Measurements from ENCODE around the gene LCMT2.
"Not testable (repeated sequence)": the region's sequence is repeated elsewhere in the genome, so short reads cannot be mapped to it uniquely, and the experiment has no call there.

The LCMT2 gene

GRCh38 chr15:43292375-43293078, 37.8 kb downstream of the LCMT2 start:
- Histone ChIP-seq H3K36me3 (no peaks in the 10 kb centered on the region), H3K27ac (no peak overlapping the region), H3K9me3 (ENCODE audit: severe bottlenecking) (peaks cover 4% of the 10 kb centered on the region), H3K4me3 (ENCODE audit: low read depth, low read length) (no peak overlapping the region), H3K27me3 (ENCODE audit: insufficient read depth, low read depth, severe bottlenecking) (no peaks in the 10 kb centered on the region)
- TF ChIP-seq, protein P1, sequence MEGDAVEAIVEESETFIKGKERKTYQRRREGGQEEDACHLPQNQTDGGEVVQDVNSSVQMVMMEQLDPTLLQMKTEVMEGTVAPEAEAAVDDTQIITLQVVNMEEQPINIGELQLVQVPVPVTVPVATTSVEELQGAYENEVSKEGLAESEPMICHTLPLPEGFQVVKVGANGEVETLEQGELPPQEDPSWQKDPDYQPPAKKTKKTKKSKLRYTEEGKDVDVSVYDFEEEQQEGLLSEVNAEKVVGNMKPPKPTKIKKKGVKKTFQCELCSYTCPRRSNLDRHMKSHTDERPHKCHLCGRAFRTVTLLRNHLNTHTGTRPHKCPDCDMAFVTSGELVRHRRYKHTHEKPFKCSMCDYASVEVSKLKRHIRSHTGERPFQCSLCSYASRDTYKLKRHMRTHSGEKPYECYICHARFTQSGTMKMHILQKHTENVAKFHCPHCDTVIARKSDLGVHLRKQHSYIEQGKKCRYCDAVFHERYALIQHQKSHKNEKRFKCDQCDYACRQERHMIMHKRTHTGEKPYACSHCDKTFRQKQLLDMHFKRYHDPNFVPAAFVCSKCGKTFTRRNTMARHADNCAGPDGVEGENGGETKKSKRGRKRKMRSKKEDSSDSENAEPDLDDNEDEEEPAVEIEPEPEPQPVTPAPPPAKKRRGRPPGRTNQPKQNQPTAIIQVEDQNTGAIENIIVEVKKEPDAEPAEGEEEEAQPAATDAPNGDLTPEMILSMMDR (IDR thresholded peaks at IDR 0.05; ENCODE audit: low read depth, low read length): no peak
- no peak for DNase-seq

DNA sequence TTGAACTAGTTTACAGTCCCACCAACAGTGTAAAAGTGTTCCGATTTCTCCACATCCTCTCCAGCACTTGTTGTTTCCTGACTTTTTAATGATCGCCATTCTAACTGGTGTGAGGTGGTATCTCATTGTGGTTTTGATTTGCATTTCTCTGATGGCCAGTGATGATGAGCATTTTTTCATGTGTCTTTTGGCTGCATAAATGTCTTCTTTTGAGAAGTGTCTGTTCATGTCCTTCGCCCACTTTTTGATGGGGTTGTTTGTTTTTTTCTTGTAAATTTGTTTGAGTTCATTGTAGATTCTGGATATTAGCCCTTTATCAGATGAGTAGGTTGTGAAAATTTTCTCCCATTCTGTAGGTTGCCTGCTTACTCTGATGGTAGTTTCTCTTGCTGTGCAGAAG, 40.7 kb downstream of the LCMT2 start:
- not testable (repeated sequence) for DNase-seq; H3K9me3 ChIP-seq (ENCODE audit: severe bottlenecking); H3K27ac ChIP-seq; H3K27me3 ChIP-seq (ENCODE audit: insufficient read depth, low read depth, severe bottlenecking); H3K36me3 ChIP-seq; H3K4me3 ChIP-seq (ENCODE audit: low read depth, low read length)

- TF ChIP-seq, protein P1 (IDR thresholded peaks at IDR 0.05; ENCODE audit: low read depth, low read length): no peak
- Histone ChIP-seq H3K36me3 (no peaks in the 10 kb centered on the region), H3K27ac (no peak overlapping the region), H3K9me3 (ENCODE audit: severe bottlenecking) (peaks cover 4% of the 10 kb centered on the region), H3K4me3 (ENCODE audit: low read depth, low read length) (no peak overlapping the region), H3K27me3 (ENCODE audit: insufficient read depth, low read depth, severe bottlenecking) (no peaks in the 10 kb centered on the region)
- no peak for DNase-seq
Observed at GRCh38 chr15:43287254-43287653, 43.1 kb downstream of the LCMT2 start.

DNA sequence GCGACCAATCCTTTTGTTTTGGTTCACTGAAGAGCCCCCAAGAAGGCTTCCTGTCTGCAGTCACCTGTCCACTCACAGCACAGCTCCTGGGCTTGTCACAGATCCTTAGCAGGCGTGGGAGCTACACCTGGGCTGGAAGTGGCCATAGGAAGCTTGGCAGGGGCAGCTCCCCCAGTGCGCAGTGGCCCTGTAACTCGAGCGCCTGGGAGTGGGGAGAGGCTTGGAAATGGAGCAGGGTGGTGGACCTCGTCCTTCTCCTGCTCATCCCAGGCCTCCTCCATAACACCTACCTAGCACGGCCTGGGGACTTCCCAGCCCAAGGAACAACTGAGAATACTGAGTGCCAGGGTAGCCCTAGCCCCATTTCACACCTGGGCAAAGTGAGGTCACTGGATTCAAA, 44.3 kb downstream of the LCMT2 start:
- peaks cover 4% of the 10 kb centered on the region for H3K9me3 ChIP-seq (ENCODE audit: severe bottlenecking)
- TF ChIP-seq, protein P1 (IDR thresholded peaks at IDR 0.05; ENCODE audit: low read depth, low read length): no peak
- DNase-seq: no peak

DNA sequence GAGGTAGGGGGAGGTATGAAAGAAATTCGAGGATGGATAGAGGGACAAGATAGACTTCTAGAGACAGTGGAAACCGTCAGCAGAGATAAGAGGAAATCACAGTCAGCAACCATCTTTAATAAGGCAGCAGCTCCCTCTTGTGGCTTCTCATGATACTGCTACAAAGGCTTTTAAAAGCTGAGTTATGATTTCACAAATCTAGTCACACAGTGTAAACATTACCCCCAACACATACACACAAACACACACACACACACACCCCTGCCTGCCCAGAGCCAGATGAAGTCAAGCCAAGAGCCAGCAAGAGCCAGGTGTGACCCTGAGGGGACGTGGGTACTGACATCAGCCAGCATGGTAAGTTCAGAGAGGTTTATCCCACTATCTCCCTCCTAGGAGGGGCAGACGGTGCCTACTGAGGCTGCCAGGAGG, 44.8 kb downstream of the LCMT2 start:
- peak; percentile 50 for DNase-seq
- H3K4me3 ChIP-seq (ENCODE audit: low read depth, low read length): no peak overlapping the region
- no peaks in the 10 kb centered on the region for H3K36me3 ChIP-seq
- no peaks in the 10 kb centered on the region for H3K27me3 ChIP-seq (ENCODE audit: insufficient read depth, low read depth, severe bottlenecking)
- H3K9me3 ChIP-seq (ENCODE audit: severe bottlenecking): peaks cover 4% of the 10 kb centered on the region
- TF ChIP-seq, protein P1 (IDR thresholded peaks at IDR 0.05; ENCODE audit: low read depth, low read length): peak; percentile 77
- no peak overlapping the region for H3K27ac ChIP-seq

More for the DNA sequence above, 44.3 kb downstream of the LCMT2 start:
- no peak overlapping the region for H3K4me3 ChIP-seq (ENCODE audit: low read depth, low read length)
- H3K27me3 ChIP-seq (ENCODE audit: insufficient read depth, low read depth, severe bottlenecking): no peaks in the 10 kb centered on the region
- H3K27ac ChIP-seq: no peak overlapping the region
- no peaks in the 10 kb centered on the region for H3K36me3 ChIP-seq

DNA sequence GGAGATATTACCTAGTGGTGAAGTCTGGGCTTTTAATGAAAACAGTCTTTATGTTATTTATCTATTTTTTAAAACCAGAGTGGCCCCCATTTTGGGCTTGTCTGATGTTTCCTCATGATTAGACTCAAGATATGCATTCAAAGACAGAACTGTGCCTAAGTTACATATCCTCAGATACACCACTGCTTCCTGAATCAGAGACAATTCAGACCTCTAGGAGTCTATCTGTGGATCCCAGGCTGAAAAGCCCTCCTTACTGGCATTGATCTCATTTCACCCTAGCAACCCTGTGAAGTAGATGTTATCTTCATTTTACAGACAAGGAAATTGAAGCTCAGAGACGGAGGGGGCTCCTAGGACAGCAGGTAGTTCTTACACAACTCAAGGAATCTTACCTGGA, 46.8 kb downstream of the LCMT2 start:
- DNase-seq: no peak
- Histone ChIP-seq H3K27me3 (ENCODE audit: insufficient read depth, low read depth, severe bottlenecking) (no peaks in the 10 kb centered on the region), H3K36me3 (no peaks in the 10 kb centered on the region), H3K27ac (no peak overlapping the region), H3K4me3 (ENCODE audit: low read depth, low read length) (no peak overlapping the region), H3K9me3 (ENCODE audit: severe bottlenecking) (no peaks in the 10 kb centered on the region)
- TF ChIP-seq, protein P1 (IDR thresholded peaks at IDR 0.05; ENCODE audit: low read depth, low read length): no peak
